ENCODE results near the gene ARVCF. TPM values are rescaled to one million over a fixed set of nuclear protein-coding genes. Genes with fewer than 3 reads are reported as not detected.

ARVCF gene
- total RNA-seq, 1 experiment from 2014 or later, result 8.2 TPM

DNA sequence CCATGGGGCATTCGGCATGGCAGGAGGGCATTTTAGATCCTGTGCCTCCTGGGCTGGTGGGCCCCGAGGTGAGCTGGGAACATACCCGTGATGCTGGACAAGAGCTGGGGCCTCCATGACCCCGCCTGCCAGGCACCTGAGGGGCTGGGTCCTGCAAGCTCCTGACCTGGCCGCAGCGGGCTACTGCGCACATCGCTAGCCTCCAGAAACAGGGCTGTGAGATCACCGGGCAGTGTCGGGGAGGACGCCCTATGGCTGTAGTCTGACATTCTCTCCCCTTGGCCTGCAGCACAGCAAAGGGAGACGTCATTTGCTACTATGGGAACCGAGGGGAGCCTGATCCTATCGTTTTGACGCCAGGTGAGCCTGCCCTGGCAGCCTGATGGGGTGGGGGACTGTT is 39.0 kb upstream of the ARVCF start:
- in situ Hi-C loops (cut with HindIII; ENCODE audit: low pct_unique_long_range_greater_than_20kb, low sequenced_read_pairs), result no loop called here
- intact Hi-C loops (cut with micrococcal nuclease; ENCODE audit: unreplicated experiment), result no loop called here
- DNase-seq (ENCODE audit: low read depth, low spot score), result no peak
- no peak for ATAC-seq
- no peaks in the 10 kb centered on the region for H3K27me3 ChIP-seq (ENCODE audit: control insufficient read depth, insufficient read depth, low read length)
- H3K4me3 ChIP-seq (ENCODE audit: low read depth in 2 of 2, low read length in 2 of 2), result no peak overlapping the region
- no peak overlapping the region for H3K27ac ChIP-seq (ENCODE audit: low read length)
- ChIA-PET CTCF (no interaction called here), POLR2A (no interaction called here)
- H3K4me1 ChIP-seq (ENCODE audit: control insufficient read depth, insufficient read depth, low read length), result no peaks in the 10 kb centered on the region
- TF ChIP-seq TCF7L2 (IDR thresholded peaks at IDR 0.05; ENCODE audit: low read depth, low read length) (no peak), POLR2AphosphoS5 (IDR thresholded peaks at IDR 0.05; ENCODE audit: low read depth, low read length) (no peak), SIN3A (IDR thresholded peaks at IDR 0.05; ENCODE audit: borderline replicate concordance, insufficient read depth, low read depth, low read length) (no peak)
- TF ChIP-seq, protein P1, sequence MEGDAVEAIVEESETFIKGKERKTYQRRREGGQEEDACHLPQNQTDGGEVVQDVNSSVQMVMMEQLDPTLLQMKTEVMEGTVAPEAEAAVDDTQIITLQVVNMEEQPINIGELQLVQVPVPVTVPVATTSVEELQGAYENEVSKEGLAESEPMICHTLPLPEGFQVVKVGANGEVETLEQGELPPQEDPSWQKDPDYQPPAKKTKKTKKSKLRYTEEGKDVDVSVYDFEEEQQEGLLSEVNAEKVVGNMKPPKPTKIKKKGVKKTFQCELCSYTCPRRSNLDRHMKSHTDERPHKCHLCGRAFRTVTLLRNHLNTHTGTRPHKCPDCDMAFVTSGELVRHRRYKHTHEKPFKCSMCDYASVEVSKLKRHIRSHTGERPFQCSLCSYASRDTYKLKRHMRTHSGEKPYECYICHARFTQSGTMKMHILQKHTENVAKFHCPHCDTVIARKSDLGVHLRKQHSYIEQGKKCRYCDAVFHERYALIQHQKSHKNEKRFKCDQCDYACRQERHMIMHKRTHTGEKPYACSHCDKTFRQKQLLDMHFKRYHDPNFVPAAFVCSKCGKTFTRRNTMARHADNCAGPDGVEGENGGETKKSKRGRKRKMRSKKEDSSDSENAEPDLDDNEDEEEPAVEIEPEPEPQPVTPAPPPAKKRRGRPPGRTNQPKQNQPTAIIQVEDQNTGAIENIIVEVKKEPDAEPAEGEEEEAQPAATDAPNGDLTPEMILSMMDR (IDR thresholded peaks at IDR 0.05), result no peak
- TF ChIP-seq, protein P2, sequence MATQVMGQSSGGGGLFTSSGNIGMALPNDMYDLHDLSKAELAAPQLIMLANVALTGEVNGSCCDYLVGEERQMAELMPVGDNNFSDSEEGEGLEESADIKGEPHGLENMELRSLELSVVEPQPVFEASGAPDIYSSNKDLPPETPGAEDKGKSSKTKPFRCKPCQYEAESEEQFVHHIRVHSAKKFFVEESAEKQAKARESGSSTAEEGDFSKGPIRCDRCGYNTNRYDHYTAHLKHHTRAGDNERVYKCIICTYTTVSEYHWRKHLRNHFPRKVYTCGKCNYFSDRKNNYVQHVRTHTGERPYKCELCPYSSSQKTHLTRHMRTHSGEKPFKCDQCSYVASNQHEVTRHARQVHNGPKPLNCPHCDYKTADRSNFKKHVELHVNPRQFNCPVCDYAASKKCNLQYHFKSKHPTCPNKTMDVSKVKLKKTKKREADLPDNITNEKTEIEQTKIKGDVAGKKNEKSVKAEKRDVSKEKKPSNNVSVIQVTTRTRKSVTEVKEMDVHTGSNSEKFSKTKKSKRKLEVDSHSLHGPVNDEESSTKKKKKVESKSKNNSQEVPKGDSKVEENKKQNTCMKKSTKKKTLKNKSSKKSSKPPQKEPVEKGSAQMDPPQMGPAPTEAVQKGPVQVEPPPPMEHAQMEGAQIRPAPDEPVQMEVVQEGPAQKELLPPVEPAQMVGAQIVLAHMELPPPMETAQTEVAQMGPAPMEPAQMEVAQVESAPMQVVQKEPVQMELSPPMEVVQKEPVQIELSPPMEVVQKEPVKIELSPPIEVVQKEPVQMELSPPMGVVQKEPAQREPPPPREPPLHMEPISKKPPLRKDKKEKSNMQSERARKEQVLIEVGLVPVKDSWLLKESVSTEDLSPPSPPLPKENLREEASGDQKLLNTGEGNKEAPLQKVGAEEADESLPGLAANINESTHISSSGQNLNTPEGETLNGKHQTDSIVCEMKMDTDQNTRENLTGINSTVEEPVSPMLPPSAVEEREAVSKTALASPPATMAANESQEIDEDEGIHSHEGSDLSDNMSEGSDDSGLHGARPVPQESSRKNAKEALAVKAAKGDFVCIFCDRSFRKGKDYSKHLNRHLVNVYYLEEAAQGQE (IDR thresholded peaks at IDR 0.05; ENCODE audit: insufficient read depth in 1 of 2, low read depth in 2 of 2, low read length in 1 of 2), result no peak
- H3K36me3 ChIP-seq (ENCODE audit: control insufficient read depth, insufficient read depth, low read length), result no peaks in the 10 kb centered on the region
- no peaks in the 10 kb centered on the region for H3K9me3 ChIP-seq (ENCODE audit: control insufficient read depth, insufficient read depth, low read depth, low read length)
- BruUV-seq (replicated peaks), result no TSS peak

DNA sequence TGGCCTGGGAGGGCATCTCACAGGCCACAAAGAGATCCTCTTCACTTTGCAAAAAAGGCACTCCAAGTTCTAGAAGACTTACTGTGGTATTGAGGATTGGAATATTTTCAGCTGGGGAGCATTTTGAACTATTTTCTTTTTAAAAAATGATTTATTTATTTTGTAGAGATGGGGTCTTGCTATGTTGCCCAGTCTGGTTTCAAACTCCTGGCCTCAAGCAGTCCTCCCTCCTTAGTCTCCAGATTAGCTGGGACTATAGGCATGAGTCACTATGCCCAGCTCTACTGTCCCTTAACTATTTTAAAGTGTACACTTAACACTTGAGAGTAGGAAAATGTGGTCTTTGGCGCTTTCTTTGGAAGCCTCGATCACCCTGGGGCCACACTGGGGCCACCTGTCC is 38.5 kb upstream of the ARVCF start:
- Histone ChIP-seq H3K9me3 (ENCODE audit: control insufficient read depth, insufficient read depth, low read depth, low read length) (no peaks in the 10 kb centered on the region), H3K27me3 (ENCODE audit: control insufficient read depth, insufficient read depth, low read length) (no peaks in the 10 kb centered on the region), H3K36me3 (ENCODE audit: control insufficient read depth, insufficient read depth, low read length) (no peaks in the 10 kb centered on the region), H3K4me1 (ENCODE audit: control insufficient read depth, insufficient read depth, low read length) (no peaks in the 10 kb centered on the region), H3K27ac (ENCODE audit: low read length) (no peak overlapping the region), H3K4me3 (ENCODE audit: low read depth in 2 of 2, low read length in 2 of 2) (no peak overlapping the region)
- in situ Hi-C loops (cut with HindIII; ENCODE audit: low pct_unique_long_range_greater_than_20kb, low sequenced_read_pairs), result no loop called here
- intact Hi-C loops (cut with micrococcal nuclease; ENCODE audit: unreplicated experiment), result no loop called here
- TF ChIP-seq, protein P1 (IDR thresholded peaks at IDR 0.05), result no peak
- TF ChIP-seq, protein P2 (IDR thresholded peaks at IDR 0.05; ENCODE audit: insufficient read depth in 1 of 2, low read depth in 2 of 2, low read length in 1 of 2), result no peak
- TF ChIP-seq SIN3A (IDR thresholded peaks at IDR 0.05; ENCODE audit: borderline replicate concordance, insufficient read depth, low read depth, low read length), result no peak
- TF ChIP-seq TCF7L2 (IDR thresholded peaks at IDR 0.05; ENCODE audit: low read depth, low read length), result no peak
- TF ChIP-seq POLR2AphosphoS5 (IDR thresholded peaks at IDR 0.05; ENCODE audit: low read depth, low read length), result no peak
- POLR2A ChIA-PET, result no interaction called here
- no peak for DNase-seq (ENCODE audit: low read depth, low spot score)
- ATAC-seq, result no peak
- no TSS peak for BruUV-seq (replicated peaks)
- CTCF ChIA-PET, result no interaction called here

All from Panc1 (cell line).